ENCODE results near the gene FAM217B. TPM values are rescaled to one million over a fixed set of nuclear protein-coding genes. Genes with fewer than 3 reads are reported as not detected.

The FAM217B gene
- total and polyA plus RNA-seq, 2 donors (not counting 3 experiments of a cell fraction or from before 2014, with no cell fraction given) = 2.7 to 8.2 TPM

DNA sequence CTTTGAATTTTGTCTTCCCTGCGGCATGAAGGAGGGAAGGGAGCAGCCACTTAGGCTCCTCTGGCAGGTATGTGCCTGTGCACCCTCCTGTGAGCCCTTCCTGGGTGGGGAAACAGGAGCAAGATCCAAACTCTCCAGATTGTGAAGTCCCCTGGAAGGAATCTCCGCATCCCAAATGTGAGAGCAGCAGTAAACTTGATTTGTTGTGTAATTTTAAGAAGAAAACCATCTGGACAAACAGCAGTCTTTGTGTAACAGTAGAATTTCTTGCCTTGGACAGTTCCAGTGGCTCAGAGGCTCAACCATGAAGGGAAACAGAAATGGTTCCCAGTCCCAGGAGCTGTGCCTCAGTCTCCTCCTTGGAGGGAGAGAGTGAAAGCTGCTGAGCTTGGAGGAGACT is 57.7 kb downstream of the FAM217B start:
- ChIA-PET POLR2A (no interaction called here), CTCF (no interaction called here)
- Histone ChIP-seq H3K4me1 (ENCODE audit: control insufficient read depth, extremely low read depth, insufficient read depth, low read length) (no peaks in the 10 kb centered on the region), H4K20me1 (replicated peaks; ENCODE audit: control insufficient read depth, extremely low read depth, insufficient read depth, low read length) (no peaks in the 10 kb centered on the region), H3K9me3 (replicated peaks; ENCODE audit: control insufficient read depth, insufficient read depth, low read length) (peaks cover 1% of the 10 kb centered on the region), H3K4me2 (ENCODE audit: insufficient read depth, low read length) (no peak overlapping the region), H3K27ac (ENCODE audit: insufficient read depth, low read depth, low read length) (no peak overlapping the region), H2AFZ (ENCODE audit: low read depth, low read length) (no peak overlapping the region), H3K27me3 (ENCODE audit: control insufficient read depth in 2 of 2, insufficient read depth in 2 of 2, low read length in 2 of 2) (no peaks in the 10 kb centered on the region), H3K36me3 (ENCODE audit: control insufficient read depth in 2 of 2, extremely low read depth in 1 of 2, insufficient read depth in 2 of 2, low read length in 2 of 2) (no peaks in the 10 kb centered on the region), H3K9me1 (replicated peaks; ENCODE audit: control insufficient read depth, extremely low read depth, insufficient read depth, low read length) (no peaks in the 10 kb centered on the region), H3K79me2 (ENCODE audit: control insufficient read depth, insufficient read depth, low read length) (no peaks in the 10 kb centered on the region), H3K9ac (replicated peaks; ENCODE audit: extremely low read depth, insufficient read depth, low read length) (no peak overlapping the region), H3K4me3 (replicated peaks in 1 of 3; ENCODE audit: insufficient read depth in 1 of 3, low read depth in 1 of 3, low read length in 3 of 3) (no peak overlapping the region)
- intact Hi-C loops (cut with micrococcal nuclease) = no loop called here
- TF ChIP-seq, protein P1, sequence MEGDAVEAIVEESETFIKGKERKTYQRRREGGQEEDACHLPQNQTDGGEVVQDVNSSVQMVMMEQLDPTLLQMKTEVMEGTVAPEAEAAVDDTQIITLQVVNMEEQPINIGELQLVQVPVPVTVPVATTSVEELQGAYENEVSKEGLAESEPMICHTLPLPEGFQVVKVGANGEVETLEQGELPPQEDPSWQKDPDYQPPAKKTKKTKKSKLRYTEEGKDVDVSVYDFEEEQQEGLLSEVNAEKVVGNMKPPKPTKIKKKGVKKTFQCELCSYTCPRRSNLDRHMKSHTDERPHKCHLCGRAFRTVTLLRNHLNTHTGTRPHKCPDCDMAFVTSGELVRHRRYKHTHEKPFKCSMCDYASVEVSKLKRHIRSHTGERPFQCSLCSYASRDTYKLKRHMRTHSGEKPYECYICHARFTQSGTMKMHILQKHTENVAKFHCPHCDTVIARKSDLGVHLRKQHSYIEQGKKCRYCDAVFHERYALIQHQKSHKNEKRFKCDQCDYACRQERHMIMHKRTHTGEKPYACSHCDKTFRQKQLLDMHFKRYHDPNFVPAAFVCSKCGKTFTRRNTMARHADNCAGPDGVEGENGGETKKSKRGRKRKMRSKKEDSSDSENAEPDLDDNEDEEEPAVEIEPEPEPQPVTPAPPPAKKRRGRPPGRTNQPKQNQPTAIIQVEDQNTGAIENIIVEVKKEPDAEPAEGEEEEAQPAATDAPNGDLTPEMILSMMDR (IDR thresholded peaks at IDR 0.05; ENCODE audit: extremely low read depth in 1 of 2, insufficient read depth in 1 of 2, low read depth in 1 of 2, low read length in 2 of 2) = no peak
- TF ChIP-seq POLR2A (IDR thresholded peaks at IDR 0.05; ENCODE audit: low read depth, low read length) (no peak), POLR2AphosphoS5 (IDR thresholded peaks at IDR 0.05; ENCODE audit: insufficient read depth, low read depth, low read length) (no peak), EZH2 (IDR thresholded peaks at IDR 0.05; ENCODE audit: borderline replicate concordance, low read depth, low read length, severe bottlenecking) (no peak), MYC (IDR thresholded peaks at IDR 0.05; ENCODE audit: low read depth, low read length) (no peak), JUN (IDR thresholded peaks at IDR 0.05; ENCODE audit: borderline replicate concordance, insufficient read depth, insufficient read length, low read depth) (no peak), FOS (IDR thresholded peaks at IDR 0.05; ENCODE audit: borderline replicate concordance, insufficient read depth, low read length) (no peak), GATA2 (IDR thresholded peaks at IDR 0.05; ENCODE audit: insufficient read depth, insufficient read length, low read depth, low read length) (no peak)
- TF ChIP-seq, protein P2, sequence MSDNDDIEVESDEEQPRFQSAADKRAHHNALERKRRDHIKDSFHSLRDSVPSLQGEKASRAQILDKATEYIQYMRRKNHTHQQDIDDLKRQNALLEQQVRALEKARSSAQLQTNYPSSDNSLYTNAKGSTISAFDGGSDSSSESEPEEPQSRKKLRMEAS (IDR thresholded peaks at IDR 0.05; ENCODE audit: insufficient read depth, insufficient read length) = no peak
- no TSS peak for BruUV-seq (replicated peaks)
- DNase-seq (ENCODE audit: low read depth, low spot score) = no peak
- FAIRE-seq = no peak
- dilution Hi-C loops (cut with MboI; ENCODE audit: extremely low pct_ligation_motif_present, low sequenced_read_pairs) = no loop called here

Other genes starting within 250 kb of the FAM217B start
- 0.35 and 0.67 TPM in 2 replicates for gene SYCP2, start 6.8 kb upstream of the FAM217B start, total RNA-seq
- gene SYCP2, start 6.8 kb upstream of the FAM217B start, polyA plus RNA-seq = 0.03 and 0.07 TPM in 2 replicates
- gene PPP1R3D, start 84 bp upstream of the FAM217B start, total RNA-seq = 4.9 and 5.2 TPM in 2 replicates
- 1.7 and 2.3 TPM in 2 replicates for gene PPP1R3D, start 84 bp upstream of the FAM217B start, polyA plus RNA-seq
- not detected in 2 replicates for gene CDH26, start 18.0 kb downstream of the FAM217B start, total RNA-seq
- gene CDH26, start 18.0 kb downstream of the FAM217B start, polyA plus RNA-seq = 0.01 and 0.03 TPM in 2 replicates

All from endothelial cell of umbilical vein (primary cell).